Measurements from ENCODE around the gene GBF1. TPM values are rescaled to one million over a fixed set of nuclear protein-coding genes. Genes with fewer than 3 reads are reported as not detected.

GBF1 gene
- total RNA-seq, 1 experiment from 2014 or later: 23.7 TPM

GRCh38 chr10:102241444-102242117 lies 3.8 kb upstream of the GBF1 start, which contains the start of gene PITX3:
Gene PITX3, minus strand, starts transcription at chr10:102241512. Its CDS starts 9,432 bp downstream, at chr10:102232080.
- H3K18ac ChIP-seq (ENCODE audit: insufficient read length, low read depth, low read length): no peak within 1 kb of the TSS
- H3K9me3 Mint-ChIP-seq: no peaks in the 10 kb centered on the region
- peak; percentile 96 for DNase-seq
- no peak within 1 kb of the TSS for H3K9ac ChIP-seq (ENCODE audit: extremely low read depth, insufficient read length, low read length)
- peak within 1 kb of the TSS; percentile 59 to 86 for H3K4me3 Mint-ChIP-seq
- H2BK120ac ChIP-seq (ENCODE audit: low read depth, low read length, poor library complexity, severe bottlenecking): no peak within 1 kb of the TSS
- H3K27me3 Mint-ChIP-seq (ENCODE audit: low read depth): peaks cover 76% of the 10 kb centered on the region
- H2AK5ac ChIP-seq (ENCODE audit: insufficient read length, low read length): no peak within 1 kb of the TSS
- no peaks in the 10 kb centered on the region for H3K4me1 ChIP-seq (ENCODE audit: insufficient read depth, low read length)
- WGBS (ENCODE audit: extremely low coverage, insufficient read length, low lambda C conversion rate): no CpG with 5 or more reads among the region's 57 CpGs
- no peak within 1 kb of the TSS for H2AFZ ChIP-seq (ENCODE audit: low read length)
- TF ChIP-seq CTCF (conservative IDR thresholded peaks at IDR 0.05): 0 out of 3 replicates have a peak, but pooled peaks have one; percentile 10
- H3T11ph ChIP-seq (ENCODE audit: low read length): no peak within 1 kb of the TSS
- no peaks in the 10 kb centered on the region for H4K20me1 ChIP-seq (ENCODE audit: control insufficient read depth, insufficient read depth, insufficient read length)
- peaks cover 55% of the 10 kb centered on the region for H3K27me3 ChIP-seq (ENCODE audit: insufficient read depth, low read length)
- H3K14ac ChIP-seq (ENCODE audit: insufficient read depth, low read length): no peak within 1 kb of the TSS; the same call in 1 of the 2 replicates
- no peak within 1 kb of the TSS for H2BK5ac ChIP-seq (ENCODE audit: insufficient read length, low read length)
- peaks cover 1% of the 10 kb centered on the region; the same call in 1 of the 2 replicates for H3K79me2 ChIP-seq (ENCODE audit: insufficient read depth, low read length)
- H3K4me1 Mint-ChIP-seq: peaks cover 28 to 29% of the 10 kb centered on the region in 2 experiments
- H3K79me1 ChIP-seq (ENCODE audit: insufficient read depth, low read depth, low read length, poor library complexity, severe bottlenecking): no peaks in the 10 kb centered on the region
- H2BK20ac ChIP-seq (ENCODE audit: low read depth, low read length, poor library complexity, severe bottlenecking): no peak within 1 kb of the TSS
- no peak within 1 kb of the TSS for H4K91ac ChIP-seq (ENCODE audit: insufficient read length, low read depth, low read length)
- no peak within 1 kb of the TSS for H4K5ac ChIP-seq (ENCODE audit: insufficient read length, low read depth, low read length)
- H3K36me3 Mint-ChIP-seq (ENCODE audit: insufficient read depth in 1 of 3, low read depth in 3 of 3): no peaks in the 10 kb centered on the region; a peak in 1 of 7 replicates
- no peak within 1 kb of the TSS for H4K8ac ChIP-seq (replicated peaks; ENCODE audit: insufficient read length, low read depth, low read length)
- no peak within 1 kb of the TSS for H3K27ac ChIP-seq (ENCODE audit: insufficient read length, low read depth, low read length)
- H3K9me3 ChIP-seq (ENCODE audit: control insufficient read depth, low read depth, low read length): no peaks in the 10 kb centered on the region
- no peak within 1 kb of the TSS for H3K56ac ChIP-seq (ENCODE audit: insufficient read length, low read depth, low read length)
- H3K23ac ChIP-seq (ENCODE audit: insufficient read length, low read depth, low read length): no peak within 1 kb of the TSS
- no peak within 1 kb of the TSS for H2BK15ac ChIP-seq (ENCODE audit: low read depth, low read length)
- H3K27ac Mint-ChIP-seq: peak within 1 kb of the TSS in 1 of 3 experiments; percentile 52; a peak in 1 of 7 replicates
- H2BK12ac ChIP-seq (ENCODE audit: insufficient read length, low read depth, low read length): no peak within 1 kb of the TSS
- H3K23me2 ChIP-seq (ENCODE audit: insufficient read length, low read depth, low read length, poor library complexity, severe bottlenecking): peaks cover 13% of the 10 kb centered on the region
- H3K4me2 ChIP-seq (ENCODE audit: insufficient read depth, insufficient read length, low read length): peak within 1 kb of the TSS; percentile 82
- H3K4ac ChIP-seq (ENCODE audit: low read depth, low read length): no peak within 1 kb of the TSS
